ENCODE results near the gene TMEM235. TPM values are rescaled to one million over a fixed set of nuclear protein-coding genes. Genes with fewer than 3 reads are reported as not detected.

Gene TMEM235
- total and polyA plus RNA-seq, 2 experiments from 2014 or later: not detected

- no peak for TF ChIP-seq ZNF462 (CRISPR knock-in tag; IDR thresholded peaks at IDR 0.05)
- TF ChIP-seq REST (IDR thresholded peaks at IDR 0.05; ENCODE audit: unreplicated experiment): no peak
- no peak for TF ChIP-seq ETS1 (IDR thresholded peaks at IDR 0.05)
- no peak for TF ChIP-seq POLR2AphosphoS5 (IDR thresholded peaks at IDR 0.05; ENCODE audit: low read depth)
Measured at GRCh38 chr17:78265121-78265520, 33.7 kb downstream of the TMEM235 start (continued).

DNA sequence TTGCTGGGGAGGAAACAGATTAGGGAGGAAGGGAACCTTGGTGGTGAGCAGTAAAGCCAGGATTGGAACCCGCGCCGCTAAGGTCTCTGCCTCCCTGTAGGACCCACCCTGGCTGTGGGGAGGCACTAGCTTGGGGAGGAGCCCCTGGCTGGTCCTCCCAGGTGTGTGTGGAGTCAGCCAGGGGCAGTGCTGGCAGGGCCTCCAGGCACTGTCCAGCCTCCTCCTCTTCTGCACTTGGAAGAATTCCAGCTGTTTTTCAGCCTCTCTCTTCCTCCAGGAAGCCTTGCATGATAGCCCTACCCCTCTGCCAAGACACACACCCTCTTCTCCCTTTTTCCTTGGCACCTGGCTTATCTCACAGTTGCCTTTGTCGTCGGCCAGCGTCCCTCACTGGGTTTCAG, 34.8 kb downstream of the TMEM235 start:
- DNase-seq (ENCODE audit: low spot score): no peak
- Histone ChIP-seq H3K27ac (ENCODE audit: low read depth) (no peak overlapping the region), H3K79me2 (replicated peaks; ENCODE audit: insufficient read depth) (no peaks in the 10 kb centered on the region), H3F3A (replicated peaks; ENCODE audit: low read depth) (peaks cover 3% of the 10 kb centered on the region; the same call in 1 of the 2 replicates), H3K4me3 (no peak overlapping the region), H3K4me1 (ENCODE audit: insufficient read depth) (peaks cover 53% of the 10 kb centered on the region), H2AFZ (no peak overlapping the region), H3K9me2 (ENCODE audit: insufficient read depth) (no peaks in the 10 kb centered on the region), H3K4me2 (no peak overlapping the region), H4K20me1 (replicated peaks; ENCODE audit: insufficient read depth) (no peaks in the 10 kb centered on the region), H3K36me3 (ENCODE audit: insufficient read depth) (no peaks in the 10 kb centered on the region), H3K27me3 (ENCODE audit: insufficient read depth) (no peaks in the 10 kb centered on the region)
- Mint-ChIP-seq H3K4me3 (no peak overlapping the region), H3K9me3 (no peaks in the 10 kb centered on the region), H3K36me3 (ENCODE audit: low read depth) (no peaks in the 10 kb centered on the region), H3K27me3 (ENCODE audit: insufficient read depth, low read depth, poor library complexity) (peaks cover 11% of the 10 kb centered on the region), H3K4me1 (peaks cover 61% of the 10 kb centered on the region), H3K27ac (peak overlapping the region; percentile 62; the same call in 1 of the 2 replicates)
- no peak for ATAC-seq
- TF ChIP-seq ZNF462 (CRISPR knock-in tag; IDR thresholded peaks at IDR 0.05): no peak
